HepG2 (cell line): Measurements from ENCODE around the gene TLNRD1.

Experiments
- RFX1 ChIP-seq: fragments of 450-650 bp; IDR thresholded peaks from 2 replicates; pipeline ENCODE4 v1.6.1; 2017
- SMYD3 ChIP-seq: sonication (generic); formaldehyde crosslinking; IDR thresholded peaks from 2 replicates; pipeline ENCODE4 v1.8.1; 2023; ENCODE audit warnings: mild to moderate bottlenecking, missing genetic modification reagents
- TF ChIP-seq, protein P1 (sequence below): IDR thresholded peaks from 2 replicates; pipeline ENCODE4 v1.4.0; 2020; ENCODE audit warnings: mild to moderate bottlenecking, missing genetic modification reagents

- TF ChIP-seq, protein P1, sequence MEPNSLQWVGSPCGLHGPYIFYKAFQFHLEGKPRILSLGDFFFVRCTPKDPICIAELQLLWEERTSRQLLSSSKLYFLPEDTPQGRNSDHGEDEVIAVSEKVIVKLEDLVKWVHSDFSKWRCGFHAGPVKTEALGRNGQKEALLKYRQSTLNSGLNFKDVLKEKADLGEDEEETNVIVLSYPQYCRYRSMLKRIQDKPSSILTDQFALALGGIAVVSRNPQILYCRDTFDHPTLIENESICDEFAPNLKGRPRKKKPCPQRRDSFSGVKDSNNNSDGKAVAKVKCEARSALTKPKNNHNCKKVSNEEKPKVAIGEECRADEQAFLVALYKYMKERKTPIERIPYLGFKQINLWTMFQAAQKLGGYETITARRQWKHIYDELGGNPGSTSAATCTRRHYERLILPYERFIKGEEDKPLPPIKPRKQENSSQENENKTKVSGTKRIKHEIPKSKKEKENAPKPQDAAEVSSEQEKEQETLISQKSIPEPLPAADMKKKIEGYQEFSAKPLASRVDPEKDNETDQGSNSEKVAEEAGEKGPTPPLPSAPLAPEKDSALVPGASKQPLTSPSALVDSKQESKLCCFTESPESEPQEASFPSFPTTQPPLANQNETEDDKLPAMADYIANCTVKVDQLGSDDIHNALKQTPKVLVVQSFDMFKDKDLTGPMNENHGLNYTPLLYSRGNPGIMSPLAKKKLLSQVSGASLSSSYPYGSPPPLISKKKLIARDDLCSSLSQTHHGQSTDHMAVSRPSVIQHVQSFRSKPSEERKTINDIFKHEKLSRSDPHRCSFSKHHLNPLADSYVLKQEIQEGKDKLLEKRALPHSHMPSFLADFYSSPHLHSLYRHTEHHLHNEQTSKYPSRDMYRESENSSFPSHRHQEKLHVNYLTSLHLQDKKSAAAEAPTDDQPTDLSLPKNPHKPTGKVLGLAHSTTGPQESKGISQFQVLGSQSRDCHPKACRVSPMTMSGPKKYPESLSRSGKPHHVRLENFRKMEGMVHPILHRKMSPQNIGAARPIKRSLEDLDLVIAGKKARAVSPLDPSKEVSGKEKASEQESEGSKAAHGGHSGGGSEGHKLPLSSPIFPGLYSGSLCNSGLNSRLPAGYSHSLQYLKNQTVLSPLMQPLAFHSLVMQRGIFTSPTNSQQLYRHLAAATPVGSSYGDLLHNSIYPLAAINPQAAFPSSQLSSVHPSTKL = no peak
- TF ChIP-seq SMYD3 (CRISPR knock-in tag) = no peak
- no peak for TF ChIP-seq RFX1
Observed at GRCh38 chr15:81032355-81032754, 31.6 kb downstream of the TLNRD1 start.
